Lung microvascular endothelial cell (primary cell): ENCODE data around the gene ADORA2B. TPM values are rescaled to one million over a fixed set of nuclear protein-coding genes. Genes with fewer than 3 reads are reported as not detected.
"Not testable (repeated sequence)": the region's sequence is repeated elsewhere in the genome, so short reads cannot be mapped to it uniquely, and the experiment has no call there.

Source experiments
- DNase-seq, 2 donors: peaks; one replicate each; pipeline versions ENCODE4 v3.0.0 to v3.0.0-alpha.2; 2010; ENCODE audit warnings: low read depth in 2 of 2
- total RNA-seq: library from RNA; depleted of rRNA; stranded (reverse); fragments of >200 nt; gene quantifications from 2 replicates; pipeline ENCODE4 v1.2.1, GENCODE V29; 2014

ADORA2B gene
- total RNA-seq, 1 donor from 2014 or later: 5.4 TPM

DNA sequence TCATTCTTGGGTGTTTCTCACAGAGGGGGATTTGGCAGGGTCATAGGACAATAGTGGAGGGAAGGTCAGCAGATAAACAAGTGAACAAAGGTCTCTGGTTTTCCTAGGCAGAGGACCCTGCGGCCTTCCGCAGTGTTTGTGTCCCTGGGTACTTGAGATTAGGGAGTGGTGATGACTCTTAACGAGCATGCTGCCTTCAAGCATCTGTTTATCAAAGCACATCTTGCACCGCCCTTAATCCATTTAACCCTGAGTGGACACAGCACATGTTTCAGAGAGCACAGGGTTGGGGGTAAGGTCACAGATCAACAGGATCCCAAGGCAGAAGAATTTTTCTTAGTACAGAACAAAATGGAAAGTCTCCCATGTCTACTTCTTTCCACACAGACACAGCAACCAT, 34.1 kb downstream of the ADORA2B start:
- DNase-seq: not testable (repeated sequence)

DNA sequence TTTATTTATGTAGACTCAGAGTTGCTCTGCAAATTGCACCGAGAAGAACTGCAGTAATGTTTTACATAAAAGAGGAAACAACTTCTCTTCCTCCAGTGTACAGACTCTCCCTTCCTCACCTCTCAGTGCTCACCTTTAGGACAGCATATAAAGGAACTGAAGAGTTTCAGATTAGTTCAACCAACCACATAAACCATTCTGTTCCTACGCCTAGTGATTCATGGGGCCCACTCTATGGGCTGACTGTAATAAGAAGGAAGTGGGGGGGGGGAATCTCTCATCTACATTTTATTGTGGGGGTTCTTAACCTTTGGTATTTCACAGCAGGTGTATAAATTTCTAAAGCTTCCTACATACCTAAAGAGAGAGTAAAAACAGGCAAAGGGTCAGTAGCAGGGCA, 36.3 kb downstream of the ADORA2B start:
- DNase-seq: no peak

DNA sequence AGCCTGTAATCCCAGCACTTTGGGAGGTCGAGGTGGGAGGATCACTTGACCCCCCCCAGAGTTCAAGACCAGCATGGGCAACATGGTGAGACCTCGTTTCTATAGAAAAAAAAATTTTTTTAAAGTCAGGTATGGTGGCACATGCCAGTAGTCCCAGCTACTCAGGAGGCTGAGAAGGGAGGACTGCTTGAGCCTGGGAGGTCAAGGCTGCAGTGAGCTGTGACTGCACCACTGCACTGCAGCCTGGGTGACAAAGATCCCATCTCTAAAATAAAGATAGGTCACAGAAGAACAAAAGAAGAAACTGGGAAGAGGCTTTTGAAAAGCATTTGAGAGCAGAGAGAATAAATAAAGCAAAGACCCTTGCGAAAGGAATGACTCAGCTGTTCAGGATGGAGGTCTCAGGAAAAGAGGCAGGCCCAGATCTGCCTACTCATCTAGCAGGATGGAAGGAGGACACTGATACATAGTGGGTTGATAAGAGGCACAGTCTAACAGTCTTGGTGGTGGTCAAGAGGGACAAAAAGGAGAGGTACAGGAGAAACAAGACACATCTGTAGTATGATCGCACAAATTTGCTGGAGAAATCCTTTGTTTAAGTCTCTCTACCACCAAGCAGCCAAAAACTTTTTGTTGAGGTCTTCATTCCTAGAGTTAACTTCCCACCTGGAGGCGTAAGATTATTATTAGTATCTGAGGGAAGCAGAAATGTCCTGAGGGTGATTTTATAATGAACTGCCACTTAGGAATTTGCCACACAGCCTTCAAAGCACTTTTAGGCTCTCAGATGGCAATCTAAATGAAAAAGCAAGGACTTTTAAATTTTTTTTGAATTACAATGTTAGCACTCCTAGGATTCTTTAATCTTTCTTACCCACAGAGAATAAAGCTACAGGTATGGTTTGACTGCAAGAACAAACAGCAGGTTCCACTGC, 37.0 kb downstream of the ADORA2B start:
- peak in 1 of 2 donors; percentile 38 for DNase-seq

DNA sequence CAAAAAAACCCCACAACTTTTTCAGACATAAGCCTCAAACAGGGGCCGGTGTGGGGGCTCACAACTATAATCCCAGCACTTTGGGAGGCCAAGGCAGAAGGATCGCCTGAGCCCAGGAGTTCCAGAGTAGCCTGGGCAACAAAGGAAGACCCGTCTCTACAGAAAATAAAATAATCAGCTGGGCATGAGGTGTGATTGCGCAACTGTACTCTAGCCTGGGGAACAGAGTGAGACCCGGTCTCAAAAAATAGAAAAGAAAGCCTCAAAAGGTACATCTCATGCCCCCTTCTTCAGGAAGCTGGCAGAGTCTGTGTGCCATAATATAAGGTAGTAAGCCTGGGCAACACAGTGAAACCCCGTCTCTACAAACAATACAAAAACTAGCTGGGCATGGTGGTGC, 51.4 kb downstream of the ADORA2B start:
- no peak for DNase-seq

DNA sequence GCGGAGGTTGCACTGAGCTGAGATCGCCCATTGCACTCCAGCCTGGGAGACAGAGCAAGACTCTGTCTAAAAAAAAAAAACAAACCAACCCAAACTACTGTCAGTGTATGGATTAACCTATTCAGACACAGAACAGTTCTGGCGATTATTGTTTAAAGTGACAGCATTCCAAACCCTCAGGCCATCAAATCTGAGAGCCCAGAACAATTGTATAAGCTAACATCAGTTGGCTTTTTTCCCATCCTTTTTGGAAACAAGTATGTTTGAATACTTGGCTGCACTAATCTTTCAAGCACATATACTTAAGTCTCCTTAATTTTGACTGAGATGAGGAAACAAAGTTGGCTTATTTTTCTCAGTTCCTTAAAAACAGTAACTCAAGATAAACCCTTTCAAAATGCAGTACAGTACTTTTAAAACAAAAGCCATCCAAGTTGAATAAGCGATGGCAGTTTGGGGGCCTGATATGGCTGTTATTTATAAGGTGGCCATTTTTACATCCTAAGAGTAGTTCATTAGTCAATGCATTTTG, 53.2 kb downstream of the ADORA2B start:
- DNase-seq: no peak

DNA sequence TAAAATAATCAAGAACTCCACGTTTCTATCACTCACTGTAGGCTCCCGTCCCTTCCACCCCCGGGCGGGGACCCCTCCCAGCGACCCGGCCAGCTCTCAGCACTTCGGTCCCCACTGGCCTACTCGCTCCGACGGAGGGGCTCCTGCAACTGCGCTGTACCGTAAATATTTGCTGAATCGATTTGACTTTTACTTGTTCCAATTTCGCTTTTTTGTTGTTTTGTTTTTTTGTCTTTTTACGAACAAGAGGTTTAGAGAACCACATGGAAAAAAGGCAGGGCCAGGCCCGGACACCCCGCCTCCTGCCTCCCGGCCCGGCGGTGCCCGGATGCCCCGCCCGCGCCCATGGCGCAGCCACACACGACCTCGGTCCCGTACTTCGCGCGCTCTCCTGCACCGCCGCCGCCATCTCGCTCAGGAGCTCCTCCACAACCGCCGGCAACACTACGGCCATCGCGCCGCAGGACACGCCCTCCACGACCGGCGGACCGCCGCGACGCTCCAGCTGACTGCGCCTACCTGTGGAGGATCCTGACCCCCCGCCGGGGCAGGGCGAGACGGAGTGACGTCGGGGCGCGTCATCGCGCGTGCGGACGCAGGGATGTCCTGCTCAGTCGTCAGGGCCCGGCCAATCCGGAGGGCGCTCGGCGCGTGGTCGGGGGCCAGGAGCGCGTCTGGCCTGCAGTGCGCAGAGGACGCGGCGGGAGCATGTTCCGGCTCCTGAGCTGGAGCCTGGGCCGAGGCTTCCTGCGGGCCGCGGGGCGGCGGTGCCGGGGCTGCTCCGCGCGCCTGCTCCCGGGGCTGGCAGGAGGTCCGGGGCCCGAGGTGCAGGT, 54.4 kb downstream of the ADORA2B start, which contains the start of the genes TTC19 and ZSWIM7:
TSS of gene TTC19 (plus strand) at position 684 of the 833 bp plus-strand sequence. CDS start at position 709, 25 bp downstream.
TSS of gene ZSWIM7 (minus strand) at position 564 of the 833 bp plus-strand sequence. CDS start at position 454, 110 bp downstream.
- peak; percentile 97 to 99 for DNase-seq

DNA sequence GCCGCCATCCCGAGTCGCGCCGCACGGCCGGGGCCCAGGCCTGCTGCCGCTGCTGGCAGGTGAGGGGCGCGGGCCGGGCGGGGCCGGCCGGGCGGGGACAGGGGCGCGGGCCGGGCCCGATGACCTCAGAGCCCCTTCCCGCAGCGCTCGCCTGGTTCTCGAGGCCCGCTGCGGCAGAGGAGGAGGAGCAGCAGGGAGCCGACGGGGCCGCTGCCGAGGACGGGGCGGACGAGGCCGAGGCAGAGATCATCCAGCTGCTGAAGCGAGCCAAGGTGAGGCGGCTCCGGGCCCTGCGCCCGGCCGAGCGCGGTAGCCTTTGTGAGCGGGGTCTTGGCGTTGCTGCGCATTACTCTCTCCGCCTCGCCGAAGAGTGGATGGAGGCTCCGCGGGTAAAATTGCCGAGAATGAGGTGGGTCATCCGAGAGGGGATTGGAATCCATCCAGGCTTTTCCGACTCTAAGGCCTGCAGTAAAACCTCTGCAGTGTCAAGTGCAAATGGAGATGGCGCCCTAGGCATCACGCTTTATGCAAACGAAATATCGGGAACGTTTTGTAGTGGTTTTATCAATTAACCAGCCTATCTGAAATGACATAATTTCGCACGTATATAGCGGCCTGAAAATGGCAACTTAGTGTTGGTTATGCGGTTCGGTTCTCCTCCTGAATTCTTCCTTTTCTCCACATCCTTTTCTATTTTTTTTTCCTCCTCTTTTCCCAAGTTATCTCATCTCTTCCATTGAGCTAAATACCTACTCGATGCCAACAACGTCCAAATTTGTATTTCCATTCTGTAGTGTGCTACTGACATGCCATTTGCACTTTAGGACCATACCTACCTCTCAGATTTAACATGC, 55.3 kb downstream of the ADORA2B start:
- peak; percentile 41 to 48 for DNase-seq

DNA sequence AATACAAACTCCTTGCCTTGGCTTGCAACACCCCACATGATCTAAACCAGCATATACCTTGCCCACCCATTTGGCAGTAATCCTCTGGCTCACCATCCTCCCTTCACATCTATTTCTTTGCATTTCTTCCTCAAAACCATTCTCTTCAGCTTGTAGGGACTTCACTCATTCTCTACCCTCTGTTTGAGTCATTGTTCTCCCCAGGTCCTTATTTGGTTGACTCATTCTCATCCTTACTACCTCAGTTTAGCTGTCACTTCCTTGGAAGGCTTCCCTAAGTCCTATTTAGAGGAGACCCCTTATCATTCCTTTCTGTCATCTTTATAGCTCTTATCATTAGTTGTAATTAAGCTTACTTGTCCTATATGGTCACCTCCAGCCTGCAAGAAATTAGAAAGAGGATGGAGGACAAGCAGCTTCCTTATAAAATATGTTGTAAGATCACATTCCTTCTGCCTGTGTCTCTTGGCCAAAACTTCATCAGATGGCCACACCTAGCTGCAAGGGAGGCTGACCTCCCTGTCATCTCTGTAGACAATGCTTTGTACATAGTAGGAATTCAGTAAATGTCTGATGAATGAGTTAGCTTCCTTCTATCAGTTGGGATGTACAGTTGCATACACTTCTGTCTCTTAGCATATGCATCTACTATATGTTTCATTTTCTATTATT, 56.4 kb downstream of the ADORA2B start:
- DNase-seq: peak in 1 of 2 donors; percentile 13

DNA sequence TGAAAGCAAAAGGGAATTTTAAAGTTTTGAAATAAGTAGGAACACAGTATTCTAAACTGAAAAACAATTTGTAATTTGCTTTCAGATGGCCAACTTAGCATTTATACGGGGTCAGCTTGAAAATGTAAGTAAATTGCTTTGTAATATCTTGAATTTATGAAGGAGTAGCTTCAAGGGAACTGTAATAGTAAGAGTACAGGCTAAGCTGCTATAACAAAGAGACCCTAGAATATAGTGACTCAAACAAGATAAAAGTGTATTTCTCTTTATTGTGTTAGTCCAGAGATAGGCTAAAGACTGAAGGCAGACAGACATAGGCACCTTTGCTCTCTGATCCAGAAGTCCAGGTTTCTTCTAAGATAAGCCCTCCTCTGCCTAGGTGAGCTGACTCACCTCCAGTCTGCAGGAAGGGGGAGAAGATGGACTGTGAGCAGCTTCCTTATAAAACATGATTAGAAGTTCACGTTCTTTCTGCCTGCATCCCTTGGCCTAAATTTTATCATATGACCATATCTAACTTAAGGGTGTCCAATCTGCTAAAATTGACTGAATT, 57.9 kb downstream of the ADORA2B start:
- DNase-seq: no peak

DNA sequence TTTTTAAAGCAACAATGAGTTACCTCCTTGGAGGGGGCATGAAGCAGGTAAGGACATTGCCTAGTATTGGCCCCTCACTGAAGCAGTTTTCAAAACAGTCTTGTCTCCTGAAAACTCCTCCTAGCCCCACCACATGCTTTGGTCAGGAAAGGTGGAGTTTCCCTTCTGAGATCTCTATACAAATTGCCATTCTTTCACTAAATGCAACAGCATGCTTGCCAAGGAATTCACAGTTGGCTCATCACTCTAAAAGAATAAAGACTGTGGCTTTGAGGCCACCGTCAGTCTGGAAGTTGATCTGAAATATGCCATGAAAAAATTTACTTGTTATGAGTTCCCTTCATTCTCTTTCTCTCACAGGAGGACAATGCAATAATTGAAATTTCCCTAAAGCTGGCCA, 58.9 kb downstream of the ADORA2B start:
- peak; percentile 22 to 69 for DNase-seq

DNA sequence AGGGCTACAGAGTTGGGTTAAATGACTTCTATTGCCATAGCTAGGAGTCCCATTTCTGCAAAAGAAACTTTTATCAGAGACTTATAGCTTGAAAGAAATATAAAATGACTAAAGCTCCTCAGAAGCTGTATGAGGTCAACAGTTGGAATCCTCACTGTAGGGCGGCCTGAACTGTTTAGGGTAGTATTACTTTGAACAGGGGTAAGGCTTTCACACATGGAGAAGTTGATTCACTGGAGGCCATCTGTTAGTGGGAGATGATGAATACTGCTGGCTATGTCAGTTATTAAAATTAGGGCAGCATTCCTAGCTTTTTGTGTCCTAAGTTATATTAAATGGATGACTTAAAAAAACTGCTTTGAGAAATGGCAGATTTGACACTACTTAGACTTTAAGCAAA, 60.7 kb downstream of the ADORA2B start:
- DNase-seq: no peak

DNA sequence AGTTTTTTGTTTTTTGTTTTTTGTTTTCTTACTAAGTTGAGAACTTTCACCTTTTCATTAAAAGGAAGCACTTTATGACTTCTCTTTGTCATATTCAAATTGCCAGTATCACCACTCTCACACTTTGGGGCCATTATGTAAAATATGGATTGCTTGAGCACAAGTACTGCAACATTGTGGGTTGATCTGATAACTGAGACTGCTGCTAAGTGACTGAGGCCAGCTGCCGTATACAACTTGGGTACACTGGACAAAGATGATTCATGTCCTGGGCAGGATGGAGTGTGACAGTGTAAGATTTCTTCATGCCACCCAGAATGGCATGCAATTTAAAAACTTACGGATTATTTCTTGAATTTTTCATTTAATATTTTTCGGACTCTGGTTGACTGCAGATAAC, 62.5 kb downstream of the ADORA2B start:
- DNase-seq: no peak

DNA sequence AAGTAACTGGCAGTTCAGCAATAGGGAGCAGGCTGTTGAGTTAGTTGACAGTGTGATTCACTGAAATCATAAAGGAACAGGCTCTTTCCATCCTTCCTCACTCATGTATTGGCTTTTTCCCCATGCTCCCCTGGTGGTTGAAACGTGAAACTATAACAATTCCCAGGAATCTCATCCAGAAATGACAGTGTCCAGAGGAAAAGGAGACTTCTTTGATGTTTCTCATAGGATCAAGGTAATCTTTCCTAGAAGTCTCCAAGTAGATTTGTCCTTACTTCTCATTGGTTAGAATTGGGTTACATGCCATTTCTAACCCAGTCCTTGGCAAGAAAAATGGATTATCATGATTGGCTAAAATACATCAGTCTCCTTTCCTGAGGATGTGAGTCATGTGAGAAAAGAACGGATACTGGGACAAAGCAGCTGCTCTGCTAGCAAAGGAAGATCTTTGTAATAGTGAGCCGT, 69.0 kb downstream of the ADORA2B start:
- peak; percentile 76 to 93 for DNase-seq

DNA sequence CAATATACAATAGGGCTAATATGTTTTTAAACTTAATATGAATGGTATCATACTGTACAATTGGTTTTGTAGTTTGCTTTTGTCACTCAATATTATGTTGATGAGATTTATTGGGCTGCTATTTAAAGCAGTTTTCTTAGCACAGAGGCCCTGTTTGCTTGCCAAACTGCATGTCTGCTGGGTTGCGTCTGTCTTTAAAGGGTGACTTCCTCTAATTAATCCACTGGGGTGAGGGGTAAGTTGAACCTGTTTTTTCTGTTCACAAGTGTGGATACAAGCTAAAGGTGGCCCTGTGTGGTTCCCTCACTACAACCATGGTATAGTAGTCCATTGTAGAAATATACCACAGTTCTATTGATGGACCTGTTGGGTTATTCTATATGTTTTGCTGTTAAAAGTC, 74.4 kb downstream of the ADORA2B start:
- DNase-seq: no peak

DNA sequence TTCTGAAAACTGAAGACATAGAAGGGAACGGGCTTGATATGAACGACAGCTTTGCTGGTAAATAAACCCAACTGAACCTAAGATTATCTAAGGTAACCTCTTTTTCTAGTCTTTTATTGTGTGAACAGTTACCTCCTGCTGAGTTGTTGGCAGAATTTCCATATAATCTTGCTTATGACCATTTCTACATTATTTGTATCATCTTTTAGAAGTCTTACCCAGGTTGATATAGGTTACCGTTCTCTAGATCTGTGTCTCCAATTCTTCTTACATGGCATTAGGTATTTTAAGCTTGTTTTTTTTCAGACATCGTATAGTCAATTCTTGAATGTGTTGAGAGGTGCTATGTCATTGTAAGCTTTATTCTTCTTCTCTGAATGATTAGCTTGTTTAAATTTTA, 79.0 kb downstream of the ADORA2B start:
- no peak for DNase-seq

DNA sequence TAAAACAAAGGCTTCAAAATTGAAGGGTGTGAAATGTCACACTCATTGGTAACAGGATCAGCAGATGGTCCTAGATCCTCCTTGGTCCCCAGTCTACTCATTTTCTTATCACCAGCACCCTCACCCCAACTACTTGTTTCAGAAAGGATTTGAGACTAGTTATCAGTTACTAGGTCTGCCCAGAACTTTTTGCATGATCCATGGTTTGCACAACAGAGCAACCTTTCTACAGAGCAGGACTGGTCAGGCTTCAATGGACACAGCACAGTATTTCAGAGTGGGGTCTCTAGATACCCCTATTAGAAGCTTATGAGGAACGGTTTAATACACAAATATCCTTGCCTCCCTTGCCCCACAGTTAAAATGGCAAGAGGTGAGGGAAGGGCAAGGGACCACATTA, 80.3 kb downstream of the ADORA2B start:
- no peak for DNase-seq
